SU-DHL-6 (cell line): Measurements from ENCODE around the gene OXCT2.

ENCODE experiments used
- CTCF ChIP-seq: fragments of 200-600 bp; sonication (generic); IDR thresholded peaks from one replicate; pipeline ENCODE4 v1.5.1; 2017; ENCODE audit warnings: antibody characterized with exemption, mild to moderate bottlenecking, low read length, moderate library complexity; ENCODE audit not compliant: insufficient read depth, poor library complexity, severe bottlenecking
- EZH2phosphoT487 ChIP-seq: fragments of 200-600 bp; sonication (generic), shearing (Covaris generic); conservative IDR thresholded peaks from 2 replicates; pipeline ENCODE4 v1.6.1; 2018; ENCODE audit warnings: mild to moderate bottlenecking, antibody characterized with exemption, low read length, moderate library complexity, mixed read lengths

GRCh38 chr1:39805385-39805784 lies 34.2 kb upstream of the OXCT2 start:
- TF ChIP-seq CTCF, result no peak
- no peak for TF ChIP-seq EZH2phosphoT487
